ENCODE data around the gene ARID4A.

DNA sequence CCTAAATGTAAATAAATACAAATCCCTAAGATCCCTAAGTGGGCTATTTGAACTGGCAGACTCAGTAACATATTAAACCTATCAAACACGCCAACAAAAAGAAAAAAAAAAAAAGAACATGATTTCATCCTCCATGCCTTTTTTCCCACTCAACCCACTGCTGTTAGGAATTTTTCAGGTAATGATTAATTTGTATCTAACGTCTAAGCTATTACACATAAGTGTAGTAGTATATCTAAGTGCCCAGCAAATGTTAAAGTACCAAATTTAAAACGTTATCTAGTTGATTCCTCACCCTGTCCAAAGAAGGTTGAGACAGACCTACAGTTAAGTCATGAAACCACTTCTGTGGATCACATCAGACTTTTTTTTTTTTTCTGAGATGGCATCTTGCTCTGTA lies 16.4 kb upstream of the ARID4A start:
- TF ChIP-seq KAT7 (CRISPR knock-in tag; IDR thresholded peaks at IDR 0.05; ENCODE audit: borderline replicate concordance) (no peak), ZNF281 (CRISPR knock-in tag; IDR thresholded peaks at IDR 0.05) (no peak), JUN (CRISPR knock-in tag; IDR thresholded peaks at IDR 0.05) (no peak), ATF3 (CRISPR knock-in tag; conservative IDR thresholded peaks at IDR 0.05) (no peak), NFYB (CRISPR knock-in tag; conservative IDR thresholded peaks at IDR 0.05; ENCODE audit: low read depth) (no peak), PRRX2 (CRISPR knock-in tag; IDR thresholded peaks at IDR 0.05) (no peak), TEAD4 (CRISPR knock-in tag; IDR thresholded peaks at IDR 0.05) (no peak), ZNF138 (CRISPR knock-in tag; conservative IDR thresholded peaks at IDR 0.05) (no peak), E2F4 (CRISPR knock-in tag; IDR thresholded peaks at IDR 0.05; ENCODE audit: borderline replicate concordance, low read depth) (no peak), ZNF121 (CRISPR knock-in tag; IDR thresholded peaks at IDR 0.05) (no peak), ZNF232 (CRISPR knock-in tag; IDR thresholded peaks at IDR 0.05) (no peak)
- TF ChIP-seq, protein P1, sequence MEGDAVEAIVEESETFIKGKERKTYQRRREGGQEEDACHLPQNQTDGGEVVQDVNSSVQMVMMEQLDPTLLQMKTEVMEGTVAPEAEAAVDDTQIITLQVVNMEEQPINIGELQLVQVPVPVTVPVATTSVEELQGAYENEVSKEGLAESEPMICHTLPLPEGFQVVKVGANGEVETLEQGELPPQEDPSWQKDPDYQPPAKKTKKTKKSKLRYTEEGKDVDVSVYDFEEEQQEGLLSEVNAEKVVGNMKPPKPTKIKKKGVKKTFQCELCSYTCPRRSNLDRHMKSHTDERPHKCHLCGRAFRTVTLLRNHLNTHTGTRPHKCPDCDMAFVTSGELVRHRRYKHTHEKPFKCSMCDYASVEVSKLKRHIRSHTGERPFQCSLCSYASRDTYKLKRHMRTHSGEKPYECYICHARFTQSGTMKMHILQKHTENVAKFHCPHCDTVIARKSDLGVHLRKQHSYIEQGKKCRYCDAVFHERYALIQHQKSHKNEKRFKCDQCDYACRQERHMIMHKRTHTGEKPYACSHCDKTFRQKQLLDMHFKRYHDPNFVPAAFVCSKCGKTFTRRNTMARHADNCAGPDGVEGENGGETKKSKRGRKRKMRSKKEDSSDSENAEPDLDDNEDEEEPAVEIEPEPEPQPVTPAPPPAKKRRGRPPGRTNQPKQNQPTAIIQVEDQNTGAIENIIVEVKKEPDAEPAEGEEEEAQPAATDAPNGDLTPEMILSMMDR (IDR thresholded peaks at IDR 0.05) = no peak
- TF ChIP-seq, protein P2, sequence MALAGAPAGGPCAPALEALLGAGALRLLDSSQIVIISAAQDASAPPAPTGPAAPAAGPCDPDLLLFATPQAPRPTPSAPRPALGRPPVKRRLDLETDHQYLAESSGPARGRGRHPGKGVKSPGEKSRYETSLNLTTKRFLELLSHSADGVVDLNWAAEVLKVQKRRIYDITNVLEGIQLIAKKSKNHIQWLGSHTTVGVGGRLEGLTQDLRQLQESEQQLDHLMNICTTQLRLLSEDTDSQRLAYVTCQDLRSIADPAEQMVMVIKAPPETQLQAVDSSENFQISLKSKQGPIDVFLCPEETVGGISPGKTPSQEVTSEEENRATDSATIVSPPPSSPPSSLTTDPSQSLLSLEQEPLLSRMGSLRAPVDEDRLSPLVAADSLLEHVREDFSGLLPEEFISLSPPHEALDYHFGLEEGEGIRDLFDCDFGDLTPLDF (CRISPR knock-in tag; IDR thresholded peaks at IDR 0.05) = no peak
- TF ChIP-seq, protein P3, sequence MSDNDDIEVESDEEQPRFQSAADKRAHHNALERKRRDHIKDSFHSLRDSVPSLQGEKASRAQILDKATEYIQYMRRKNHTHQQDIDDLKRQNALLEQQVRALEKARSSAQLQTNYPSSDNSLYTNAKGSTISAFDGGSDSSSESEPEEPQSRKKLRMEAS (CRISPR knock-in tag; IDR thresholded peaks at IDR 0.05) = no peak
